ENCODE measurements around the gene SSR2. TPM values are rescaled to one million over a fixed set of nuclear protein-coding genes. Genes with fewer than 3 reads are reported as not detected.
A peak's percentile ranks its signal among the peaks of the same experiment; 100 is the strongest.
"Not testable (repeated sequence)": the region's sequence is repeated elsewhere in the genome, so short reads cannot be mapped to it uniquely, and the experiment has no call there.

The SSR2 gene
- total RNA-seq, 2 donors from 2014 or later, result 217 to 234 TPM

DNA sequence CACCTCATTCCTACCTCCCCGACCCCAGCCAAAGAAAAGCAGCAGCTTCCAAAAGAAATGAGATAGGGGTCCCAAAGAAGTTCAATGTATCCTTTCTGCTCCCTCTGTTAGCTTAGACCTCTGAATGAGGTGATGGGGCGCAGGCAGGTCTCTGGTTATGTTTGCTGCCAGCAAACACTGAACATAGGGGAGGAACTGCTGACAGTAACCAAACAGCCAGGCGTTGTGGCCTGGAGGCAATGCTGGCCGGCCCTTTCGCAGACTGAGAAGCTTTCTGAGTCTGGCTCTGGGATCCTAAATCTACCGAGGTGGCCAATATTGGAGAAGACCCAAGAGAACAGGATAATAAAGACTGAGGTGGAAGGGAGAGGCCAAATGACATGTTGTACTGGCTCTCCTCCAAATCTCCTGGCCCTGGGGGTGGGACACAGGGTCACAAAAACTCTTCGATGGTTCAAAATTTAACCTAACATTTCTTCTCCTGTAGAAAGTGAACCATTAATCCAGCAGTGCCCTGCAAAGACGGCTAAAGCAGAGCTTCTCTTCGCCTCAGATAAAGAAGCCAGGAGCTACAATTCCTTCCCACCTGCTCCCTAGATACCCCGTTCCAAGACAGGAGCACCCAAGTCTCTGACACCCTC lies 19.6 kb downstream of the SSR2 start:
- H3K4me3 Mint-ChIP-seq, result no peak overlapping the region
- ATAC-seq (no peak), DNase-seq (no peak)
- H3K36me3 Mint-ChIP-seq (ENCODE audit: low read depth), result no peaks in the 10 kb centered on the region
- peaks cover 13% of the 10 kb centered on the region for H3K4me1 Mint-ChIP-seq
- H3K27me3 Mint-ChIP-seq, result no peaks in the 10 kb centered on the region
- H3K9me3 ChIP-seq (ENCODE audit: control insufficient read depth, low read length, poor library complexity, severe bottlenecking), result no peaks in the 10 kb centered on the region
- H3K27ac Mint-ChIP-seq, result peak overlapping the region; percentile 67

DNA sequence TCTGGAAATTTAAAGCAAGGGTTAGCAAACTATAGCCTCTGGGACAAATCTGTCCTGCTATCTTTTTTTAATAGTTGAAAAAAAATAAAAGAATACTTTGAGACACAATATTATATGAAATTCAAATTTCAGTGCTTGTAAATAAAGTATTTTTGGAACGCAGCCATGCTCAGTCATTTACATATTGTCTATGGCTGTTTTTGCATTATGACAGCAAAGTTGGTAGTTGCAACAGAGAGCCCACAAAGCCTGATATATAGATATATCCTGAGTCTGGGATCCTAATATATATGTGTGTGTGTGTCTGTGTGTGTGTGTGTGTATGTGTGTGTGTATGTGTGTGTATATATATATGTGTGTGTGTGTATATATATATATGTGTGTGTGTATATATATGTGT lies 20.8 kb downstream of the SSR2 start:
- no peaks in the 10 kb centered on the region for H3K27me3 Mint-ChIP-seq

DNA sequence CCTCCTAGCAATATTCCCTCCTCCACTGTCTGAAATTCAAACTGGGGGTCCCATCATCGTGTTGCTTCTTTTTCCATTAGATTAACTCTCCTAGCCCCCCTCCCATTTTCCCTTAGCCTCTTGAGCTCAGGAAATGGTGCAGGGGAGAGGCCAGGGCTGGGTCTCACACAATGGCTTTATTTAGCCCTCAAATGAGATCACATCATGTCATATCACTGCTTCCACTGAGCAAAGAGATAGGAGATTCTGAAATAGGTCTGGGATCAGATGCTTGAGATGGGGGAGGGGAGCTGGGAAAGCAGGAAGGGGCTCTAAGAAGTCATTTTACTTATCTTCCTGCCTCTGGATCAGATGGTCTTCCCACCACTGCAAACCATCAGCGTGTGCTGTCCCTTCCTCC lies 24.6 kb downstream of the SSR2 start:
- ATAC-seq (no peak), DNase-seq (no peak)
- H3K9me3 ChIP-seq (ENCODE audit: control insufficient read depth, low read length, poor library complexity, severe bottlenecking), result no peaks in the 10 kb centered on the region
- H3K27me3 Mint-ChIP-seq, result no peaks in the 10 kb centered on the region
- no peaks in the 10 kb centered on the region for H3K36me3 Mint-ChIP-seq (ENCODE audit: low read depth)
- H3K4me1 Mint-ChIP-seq, result peaks cover 6% of the 10 kb centered on the region
- no peak overlapping the region for H3K27ac Mint-ChIP-seq
- no peak overlapping the region for H3K4me3 Mint-ChIP-seq

More for the DNA sequence above, 20.8 kb downstream of the SSR2 start:
- no peak overlapping the region for H3K27ac Mint-ChIP-seq
- no peak for ATAC-seq
- H3K9me3 ChIP-seq (ENCODE audit: control insufficient read depth, low read length, poor library complexity, severe bottlenecking), result no peaks in the 10 kb centered on the region
- H3K4me3 Mint-ChIP-seq, result no peak overlapping the region
- no peak for DNase-seq
- H3K4me1 Mint-ChIP-seq, result peaks cover 9% of the 10 kb centered on the region
- no peaks in the 10 kb centered on the region for H3K36me3 Mint-ChIP-seq (ENCODE audit: low read depth)

DNA sequence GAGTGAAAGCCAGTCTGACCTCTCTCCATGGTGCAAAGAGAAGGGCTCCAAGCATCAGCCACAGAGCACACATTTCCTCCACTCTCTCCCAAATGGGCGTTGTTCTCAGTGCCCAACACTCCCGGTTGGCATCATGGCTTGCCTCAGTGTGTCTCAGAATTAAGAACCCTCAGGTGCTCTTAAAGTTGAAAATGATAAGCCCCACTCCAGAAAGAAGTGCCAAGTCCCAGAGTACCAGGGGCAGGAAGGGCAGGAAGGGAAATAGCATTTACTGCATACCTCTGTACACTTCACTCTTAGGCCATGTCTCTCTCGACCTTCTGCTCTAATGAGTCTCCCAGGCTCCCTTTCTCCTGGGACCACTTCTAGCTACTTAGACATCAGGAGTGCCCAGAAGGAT lies 27.2 kb downstream of the SSR2 start:
- H3K27ac Mint-ChIP-seq, result peak overlapping the region; percentile 29
- no peaks in the 10 kb centered on the region for H3K27me3 Mint-ChIP-seq
- H3K4me3 Mint-ChIP-seq, result no peak overlapping the region
- ATAC-seq (no peak), DNase-seq (no peak)
- H3K36me3 Mint-ChIP-seq (ENCODE audit: low read depth), result no peaks in the 10 kb centered on the region
- no peaks in the 10 kb centered on the region for H3K9me3 ChIP-seq (ENCODE audit: control insufficient read depth, low read length, poor library complexity, severe bottlenecking)
- peaks cover 14% of the 10 kb centered on the region for H3K4me1 Mint-ChIP-seq

DNA sequence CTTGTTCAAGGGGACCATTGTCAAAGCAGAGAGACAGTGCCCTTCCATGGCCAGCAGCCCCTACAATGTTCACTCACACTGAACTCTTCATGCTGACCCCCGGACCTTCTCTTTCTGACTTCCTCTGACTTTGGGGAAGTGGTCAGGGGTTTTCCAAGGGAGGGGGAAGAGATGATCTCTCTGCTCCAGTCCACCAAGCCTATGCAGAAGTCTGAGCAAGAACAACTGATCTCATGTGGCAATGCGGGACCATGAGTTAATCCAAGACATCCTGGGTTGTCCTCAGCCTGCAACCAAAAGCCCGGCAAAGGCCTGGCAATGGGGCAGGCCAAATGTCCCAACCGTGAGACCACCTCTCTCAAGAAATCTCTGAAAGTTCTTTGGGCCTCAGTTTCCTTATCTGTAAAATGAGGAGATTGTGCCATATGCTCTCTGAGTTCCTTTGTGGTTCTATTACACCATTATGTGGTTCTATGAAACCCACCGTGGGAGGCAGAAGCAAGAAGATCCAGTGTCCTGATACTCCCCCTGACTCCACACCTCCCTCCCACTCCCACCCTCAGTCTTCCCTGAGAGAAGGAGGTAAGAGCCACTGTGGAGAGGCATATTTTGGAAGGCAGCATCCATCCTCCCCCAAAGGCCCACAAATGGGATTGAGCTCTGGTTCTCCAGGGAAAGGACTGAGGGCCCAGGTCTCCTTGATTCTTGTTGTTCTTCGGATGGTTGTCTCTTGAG lies 30.6 kb downstream of the SSR2 start:
- no peak overlapping the region for H3K27ac Mint-ChIP-seq
- peaks cover 9% of the 10 kb centered on the region for H3K4me1 Mint-ChIP-seq
- H3K36me3 Mint-ChIP-seq (ENCODE audit: low read depth), result no peaks in the 10 kb centered on the region
- H3K27me3 Mint-ChIP-seq, result no peaks in the 10 kb centered on the region
- H3K9me3 ChIP-seq (ENCODE audit: control insufficient read depth, low read length, poor library complexity, severe bottlenecking), result no peaks in the 10 kb centered on the region
- no peak for DNase-seq
- H3K4me3 Mint-ChIP-seq, result no peak overlapping the region
- ATAC-seq, result peak; percentile 20

DNA sequence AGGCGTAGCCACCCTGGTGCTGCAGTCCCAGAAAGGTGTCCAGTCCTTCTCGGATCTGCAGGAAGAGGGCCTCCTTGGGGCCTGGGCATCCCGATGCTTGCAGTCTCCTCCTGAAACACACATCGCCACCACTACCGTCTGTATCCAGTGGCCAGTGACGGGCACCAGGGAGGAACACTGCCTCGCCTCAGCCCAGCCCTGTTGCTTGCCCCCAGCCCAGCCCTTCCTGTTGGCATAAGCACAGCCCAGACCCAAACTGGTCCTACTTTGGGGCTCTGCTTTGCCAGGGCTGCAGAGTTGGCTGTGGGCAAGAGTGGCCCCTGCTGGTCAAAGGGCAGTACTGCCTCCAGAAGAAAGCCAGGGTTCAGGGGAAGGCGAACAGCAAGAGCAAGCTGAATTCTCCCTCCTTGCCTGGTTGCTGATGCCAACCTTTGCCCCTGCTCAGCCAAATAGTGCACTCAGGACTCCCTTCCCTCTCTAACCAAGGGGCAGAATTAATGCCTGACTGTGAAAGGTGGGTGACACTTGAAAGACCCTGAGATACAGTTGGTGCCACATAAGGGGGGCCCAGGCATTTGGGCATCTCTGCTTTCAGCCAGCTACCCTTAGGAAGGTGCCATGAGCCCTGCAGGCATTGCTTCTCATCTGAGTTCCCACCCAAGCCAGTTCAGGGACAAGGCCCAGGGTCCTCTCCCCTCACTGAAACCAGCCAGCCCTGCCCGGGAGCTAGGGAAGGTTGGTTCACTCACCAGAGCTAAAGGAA lies 31.3 kb downstream of the SSR2 start:
- peaks cover 7% of the 10 kb centered on the region for H3K4me1 Mint-ChIP-seq
- no peak overlapping the region for H3K4me3 Mint-ChIP-seq

DNA sequence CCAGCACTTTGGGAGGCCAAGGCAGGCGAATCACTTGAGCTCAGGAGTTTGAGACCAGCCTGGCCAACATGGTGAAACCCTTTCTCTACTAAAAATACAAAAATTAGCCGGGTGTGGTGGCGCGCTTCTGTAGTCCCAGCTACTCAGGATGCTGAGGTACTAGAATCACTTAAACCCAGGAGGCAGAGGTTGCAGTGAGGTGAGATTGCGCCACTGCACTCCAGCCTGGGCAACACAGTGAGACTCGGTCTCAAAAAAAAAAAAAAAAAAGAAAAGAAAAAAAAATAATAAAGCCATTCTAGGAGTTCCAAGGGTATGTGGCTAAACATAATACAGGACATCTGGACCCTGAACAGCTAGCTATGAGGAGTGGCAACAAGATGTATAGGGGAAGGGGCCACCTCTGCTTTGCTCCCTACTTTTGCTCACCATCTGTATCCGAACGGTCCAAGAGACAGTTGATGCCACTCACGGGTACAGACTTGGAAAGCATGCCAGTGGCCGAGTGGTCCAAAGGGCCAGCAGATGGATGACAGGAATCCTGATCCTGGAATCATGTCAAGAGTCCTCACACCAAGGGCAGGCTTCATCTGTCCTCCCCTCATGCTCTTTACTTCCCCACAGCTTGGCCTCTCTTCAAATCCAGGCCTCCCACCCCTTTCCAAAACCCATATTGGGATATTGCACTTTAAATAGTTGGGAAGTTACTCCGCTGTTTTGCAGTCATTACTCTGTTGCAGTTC lies 35.7 kb downstream of the SSR2 start:
- not testable (repeated sequence) for DNase-seq

More for the DNA sequence above, 31.3 kb downstream of the SSR2 start:
- peak; percentile 98 for ATAC-seq
- no peaks in the 10 kb centered on the region for H3K9me3 ChIP-seq (ENCODE audit: control insufficient read depth, low read length, poor library complexity, severe bottlenecking)
- Mint-ChIP-seq H3K36me3 (ENCODE audit: low read depth) (no peaks in the 10 kb centered on the region), H3K27me3 (no peaks in the 10 kb centered on the region), H3K27ac (no peak overlapping the region)
- DNase-seq, result peak; percentile 51 to 77 (median 66)

DNA sequence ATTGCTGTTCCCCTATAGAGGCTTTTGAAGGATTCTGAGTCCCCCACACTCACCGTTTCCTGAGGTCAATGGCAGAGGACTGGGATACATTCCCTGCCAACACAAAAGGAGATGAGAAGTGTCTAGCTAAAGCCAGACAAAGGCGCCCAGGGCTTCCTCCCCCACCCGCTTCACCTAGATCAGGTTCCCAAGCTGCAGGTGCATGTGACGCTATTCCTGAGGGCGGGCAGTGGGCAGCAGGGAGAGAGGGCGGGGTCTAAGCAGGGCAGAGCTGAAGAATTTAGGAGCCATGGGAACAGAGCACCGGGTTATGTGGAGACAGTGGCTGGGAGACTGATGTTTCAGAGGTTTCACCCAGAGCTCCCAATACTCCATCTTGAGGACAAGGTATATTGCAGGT lies 36.4 kb downstream of the SSR2 start:
- Mint-ChIP-seq H3K36me3 (ENCODE audit: low read depth) (peaks cover 3% of the 10 kb centered on the region), H3K4me1 (peaks cover 39% of the 10 kb centered on the region), H3K27me3 (no peaks in the 10 kb centered on the region), H3K4me3 (no peak overlapping the region), H3K27ac (no peak overlapping the region)
- DNase-seq (no peak), ATAC-seq (no peak)
- H3K9me3 ChIP-seq (ENCODE audit: control insufficient read depth, low read length, poor library complexity, severe bottlenecking), result no peaks in the 10 kb centered on the region

More for the DNA sequence above, 35.7 kb downstream of the SSR2 start:
- not testable (repeated sequence) for H3K27me3 Mint-ChIP-seq; H3K4me3 Mint-ChIP-seq; H3K9me3 ChIP-seq (ENCODE audit: control insufficient read depth, low read length, poor library complexity, severe bottlenecking); ATAC-seq; H3K36me3 Mint-ChIP-seq (ENCODE audit: low read depth); H3K27ac Mint-ChIP-seq
- H3K4me1 Mint-ChIP-seq, result peaks cover 34% of the 10 kb centered on the region

GRCh38 chr1:155983191-155984024 lies 37.3 kb downstream of the SSR2 start:
- Mint-ChIP-seq H3K27me3 (no peaks in the 10 kb centered on the region), H3K36me3 (ENCODE audit: low read depth) (peaks cover 3% of the 10 kb centered on the region), H3K4me1 (peaks cover 38% of the 10 kb centered on the region), H3K27ac (peak overlapping the region; percentile 96), H3K4me3 (peak overlapping the region; percentile 39)
- H3K9me3 ChIP-seq (ENCODE audit: control insufficient read depth, low read length, poor library complexity, severe bottlenecking), result no peaks in the 10 kb centered on the region
- DNase-seq (no peak), ATAC-seq (peak; percentile 22)

GRCh38 chr1:155982106-155982505 lies 38.6 kb downstream of the SSR2 start:
- Mint-ChIP-seq H3K36me3 (ENCODE audit: low read depth) (peaks cover 7% of the 10 kb centered on the region), H3K27me3 (no peaks in the 10 kb centered on the region), H3K4me3 (peak overlapping the region; percentile 80), H3K27ac (peak overlapping the region; percentile 96), H3K4me1 (peaks cover 41% of the 10 kb centered on the region)
- ATAC-seq, result no peak
- no peaks in the 10 kb centered on the region for H3K9me3 ChIP-seq (ENCODE audit: control insufficient read depth, low read length, poor library complexity, severe bottlenecking)
- DNase-seq, result no peak

DNA sequence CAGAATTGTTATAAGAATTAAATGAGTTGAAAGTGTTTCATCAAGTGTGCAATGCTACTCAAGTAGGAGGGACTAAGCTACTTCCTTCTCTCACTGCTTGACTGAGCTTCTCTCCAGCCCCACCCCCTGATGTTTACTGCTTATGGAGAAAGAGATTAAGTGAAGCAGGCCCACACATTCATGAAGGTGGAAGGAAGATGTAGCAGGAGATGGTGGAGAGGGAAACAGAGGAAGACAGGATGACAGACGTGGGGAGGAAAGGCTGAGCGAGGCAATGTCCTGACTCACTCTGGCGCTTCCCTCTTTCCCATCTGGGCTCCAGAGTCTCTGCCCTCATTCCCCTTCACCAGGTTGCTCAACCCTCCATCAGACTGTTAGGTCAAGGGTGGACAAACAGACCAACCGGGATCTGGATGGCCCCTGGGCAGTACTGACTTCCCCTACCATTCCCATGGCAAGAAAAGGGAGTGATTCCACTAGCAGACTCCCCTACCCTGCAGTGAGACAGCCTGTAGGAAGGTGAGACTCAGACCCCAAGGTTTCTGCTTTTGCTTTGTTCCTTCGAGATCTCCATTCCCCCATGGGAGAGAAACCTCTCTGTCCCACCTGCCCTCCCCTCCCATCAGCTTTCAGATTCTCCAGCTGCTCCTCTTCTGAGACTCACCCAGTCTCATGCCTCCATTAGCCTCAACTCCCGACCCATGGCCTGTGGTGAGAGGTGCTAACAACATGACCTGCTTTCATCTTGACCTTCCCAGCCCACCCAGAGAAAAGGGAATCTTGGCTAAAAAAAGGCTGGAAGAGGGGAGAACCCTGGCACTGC lies 39.3 kb downstream of the SSR2 start:
- DNase-seq (no peak), ATAC-seq (peak; percentile 59)
- Mint-ChIP-seq H3K4me1 (peaks cover 46% of the 10 kb centered on the region), H3K36me3 (ENCODE audit: low read depth) (peaks cover 9% of the 10 kb centered on the region), H3K27me3 (no peaks in the 10 kb centered on the region), H3K4me3 (peak overlapping the region; percentile 99), H3K27ac (peak overlapping the region; percentile 96)
- H3K9me3 ChIP-seq (ENCODE audit: control insufficient read depth, low read length, poor library complexity, severe bottlenecking), result no peaks in the 10 kb centered on the region
